ENCODE measurements around the gene CERCAM.

Gene CERCAM

DNA sequence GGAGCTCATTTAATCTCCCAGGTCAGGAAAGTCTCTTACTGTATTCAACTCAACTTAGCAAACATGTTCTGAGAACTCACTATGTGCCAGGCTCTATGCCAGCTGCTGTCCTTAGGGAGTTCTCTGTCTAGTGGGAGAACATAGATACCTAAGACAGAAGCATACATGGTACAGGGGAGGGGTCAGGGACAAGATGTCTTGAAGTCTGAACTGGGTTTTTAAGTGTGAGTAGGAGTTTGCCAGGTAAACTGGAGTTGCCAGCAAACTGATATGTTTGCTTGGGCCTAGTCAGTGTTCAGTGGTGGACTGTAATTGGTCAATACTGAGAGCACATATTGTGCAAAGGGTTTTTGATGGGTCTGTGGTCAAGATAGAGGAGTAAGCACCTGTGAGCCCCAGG lies 65.5 kb downstream of the CERCAM start:
- Mint-ChIP-seq H3K27me3 (no peaks in the 10 kb centered on the region), H3K4me1 (ENCODE audit: low read depth) (no peaks in the 10 kb centered on the region), H3K36me3 (ENCODE audit: low read depth) (peaks cover 82% of the 10 kb centered on the region), H3K27ac (no peak overlapping the region), H3K4me3 (no peak overlapping the region), H3K9me3 (no peaks in the 10 kb centered on the region)

Measured in stimulated activated naive CD8-positive, alpha-beta T cell treated with anti-CD3 and anti-CD28 coated beads, Interleukin-15, Interleukin-2, amounts not matched to agents 100 ng/mL and 50 ng/mL, for 24 hours (primary cell).